CMK (cell line): ENCODE data around the gene CSNK2B.
A peak's percentile ranks its signal among the peaks of the same experiment; 100 is the strongest.

ENCODE experiments used
- DNase-seq: peaks from one replicate; pipeline ENCODE4 v3.0.0-alpha.2; 2010; ENCODE audit warnings: low read depth

CSNK2B gene

DNA sequence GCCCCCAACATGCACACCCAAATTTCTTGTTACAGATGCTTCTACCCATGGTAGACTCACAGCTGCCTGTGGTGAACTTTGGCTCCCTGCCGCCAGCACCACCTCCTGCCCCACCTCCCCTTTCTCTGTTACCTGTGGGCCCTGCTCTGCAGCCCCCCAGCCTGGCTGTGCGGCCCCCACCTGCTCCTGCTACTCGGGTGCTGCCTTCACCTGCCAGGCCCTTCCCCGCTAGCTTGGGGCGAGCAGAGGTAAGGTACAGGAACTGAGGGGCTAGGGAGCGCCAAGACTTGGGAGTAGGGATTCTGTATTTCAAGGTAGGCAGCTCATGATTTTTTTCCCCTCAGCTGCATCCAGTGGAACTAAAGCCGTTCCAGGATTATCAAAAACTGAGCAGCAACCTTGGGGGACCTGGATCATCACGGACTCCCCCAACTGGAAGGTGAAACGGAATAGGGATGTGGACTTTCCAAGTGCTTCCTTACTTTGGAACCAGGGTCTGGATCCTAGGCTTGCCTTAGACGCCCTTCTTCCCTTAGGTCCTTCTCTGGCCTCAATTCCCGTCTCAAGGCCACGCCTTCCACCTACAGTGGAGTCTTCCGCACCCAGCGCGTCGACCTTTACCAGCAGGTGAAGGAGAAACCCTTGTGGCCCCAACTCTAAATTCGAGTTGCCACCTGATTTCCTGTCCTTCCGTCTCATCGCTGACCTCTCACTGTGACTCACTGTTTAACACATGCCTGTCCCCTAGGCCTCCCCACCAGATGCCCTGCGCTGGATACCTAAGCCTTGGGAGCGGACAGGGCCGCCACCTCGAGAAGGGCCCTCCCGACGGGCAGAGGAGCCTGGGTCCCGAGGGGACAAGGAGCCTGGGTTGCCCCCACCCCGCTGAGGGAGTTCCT lies 28.9 kb upstream of the CSNK2B start:
- no peak for DNase-seq

DNA sequence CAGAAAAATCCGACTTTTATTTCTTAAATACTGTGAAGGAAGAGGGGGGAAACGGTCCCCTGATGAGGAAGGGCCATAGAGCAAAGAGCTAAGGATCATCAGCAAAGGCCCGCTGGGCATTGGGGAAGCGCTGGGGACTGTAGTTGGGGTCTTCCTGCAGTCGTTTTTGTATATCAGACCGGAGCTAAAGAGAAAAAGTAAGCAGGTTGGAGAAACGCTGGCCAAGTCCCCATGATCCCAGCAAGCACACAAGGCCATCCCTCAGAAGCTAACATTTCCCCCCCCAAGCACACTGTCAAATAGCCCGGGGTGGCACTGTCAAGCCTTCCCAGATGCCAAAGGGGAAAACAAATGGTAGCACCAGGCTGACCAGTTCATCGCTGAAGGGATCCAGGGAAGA lies 26.8 kb upstream of the CSNK2B start:
- no peak for DNase-seq

DNA sequence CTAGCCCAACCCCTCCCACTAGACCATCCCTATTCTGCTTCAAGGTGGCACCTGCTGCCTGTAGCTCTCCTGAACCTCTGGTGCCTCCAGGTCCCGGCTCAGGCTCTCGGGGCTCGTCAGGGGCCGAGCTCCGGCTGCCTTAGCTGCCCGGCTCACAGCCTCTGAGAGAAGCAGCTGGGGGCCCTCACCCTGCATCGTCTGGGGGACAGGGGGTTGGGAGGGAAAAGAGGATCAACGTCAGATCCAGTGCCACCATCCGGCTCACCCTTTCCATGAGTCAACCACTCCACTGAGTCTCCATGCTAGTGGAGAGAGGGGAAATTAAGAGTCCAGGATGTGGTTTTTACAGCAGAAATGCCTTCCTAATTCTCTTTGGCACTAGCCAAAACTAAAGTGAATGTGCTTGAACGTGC lies 26.4 kb upstream of the CSNK2B start:
- DNase-seq, result no peak

DNA sequence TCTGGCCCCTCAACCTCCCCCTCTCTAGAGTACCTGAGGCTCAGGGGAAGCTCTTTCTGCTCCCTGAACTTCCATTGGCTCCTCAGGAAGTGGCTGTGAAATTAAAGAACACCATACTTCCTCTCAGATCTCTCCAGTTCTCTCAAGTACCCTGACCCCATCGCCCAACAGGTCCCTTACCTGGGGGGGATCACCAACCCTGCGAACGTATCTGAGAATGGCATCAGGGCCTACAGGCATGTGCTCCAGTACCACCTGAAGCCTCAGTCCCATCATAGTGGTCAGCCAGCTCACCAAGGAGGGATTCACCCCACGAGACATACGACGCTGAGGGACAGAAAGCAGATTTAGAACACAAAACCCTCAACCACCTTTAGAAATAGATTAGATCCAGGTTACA lies 25.3 kb upstream of the CSNK2B start:
- DNase-seq, result no peak

DNA sequence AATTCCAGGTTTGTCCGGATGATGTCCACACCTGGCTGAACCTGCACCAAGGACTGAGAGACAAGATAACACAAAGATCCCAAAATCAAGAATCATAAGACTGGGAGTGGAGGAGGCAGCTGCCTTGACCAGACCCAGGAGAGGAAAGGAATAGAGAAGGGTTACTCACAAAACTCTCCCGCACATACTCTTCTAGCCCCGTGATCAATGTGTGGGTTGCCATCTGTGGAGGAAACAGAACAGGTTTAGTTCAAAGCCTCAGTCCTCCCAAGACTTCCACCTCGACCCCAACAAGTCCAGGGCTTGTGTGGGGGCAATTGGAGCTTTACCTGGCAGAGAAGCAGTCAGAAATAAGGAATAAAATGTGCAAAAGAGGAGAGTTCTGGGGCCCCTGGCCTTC lies 24.5 kb upstream of the CSNK2B start:
- DNase-seq, result no peak

DNA sequence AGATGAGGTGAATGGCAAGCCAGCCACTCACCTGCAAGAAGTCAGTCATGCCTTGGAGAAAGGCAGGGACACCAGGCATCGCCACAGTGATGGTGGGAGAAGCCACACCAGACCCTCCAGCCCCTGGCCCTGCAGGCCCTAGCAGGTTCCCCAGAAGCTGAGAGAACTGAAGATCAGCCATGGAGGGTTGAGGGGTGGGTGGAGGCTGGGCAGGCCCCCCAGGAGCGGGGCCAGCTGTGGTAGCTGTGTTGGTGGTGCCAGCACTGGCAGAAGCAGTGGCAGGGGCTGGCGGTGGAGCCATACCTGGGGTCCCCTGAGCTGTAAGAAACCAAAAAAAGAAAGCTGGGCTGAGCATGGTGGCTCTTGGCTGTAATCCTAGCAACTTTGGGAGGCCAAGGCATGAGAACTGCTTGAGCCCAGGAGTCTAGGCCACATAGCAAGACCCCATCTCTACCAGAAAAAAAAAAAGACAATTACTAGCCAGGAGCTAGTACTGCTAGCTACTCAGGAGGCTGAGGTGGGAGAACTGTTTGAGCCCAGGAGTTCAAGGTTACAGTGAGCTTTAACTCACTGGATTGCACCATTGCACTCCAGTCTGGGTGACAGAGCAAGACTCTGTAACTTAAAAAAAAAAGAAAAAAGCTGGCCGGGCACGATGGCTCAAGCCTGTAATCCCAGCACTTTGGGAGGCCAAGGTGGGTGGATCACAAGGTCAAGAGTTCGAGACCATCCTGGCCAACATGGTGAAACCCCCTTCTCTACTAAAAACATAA lies 22.9 kb upstream of the CSNK2B start:
- no peak for DNase-seq

DNA sequence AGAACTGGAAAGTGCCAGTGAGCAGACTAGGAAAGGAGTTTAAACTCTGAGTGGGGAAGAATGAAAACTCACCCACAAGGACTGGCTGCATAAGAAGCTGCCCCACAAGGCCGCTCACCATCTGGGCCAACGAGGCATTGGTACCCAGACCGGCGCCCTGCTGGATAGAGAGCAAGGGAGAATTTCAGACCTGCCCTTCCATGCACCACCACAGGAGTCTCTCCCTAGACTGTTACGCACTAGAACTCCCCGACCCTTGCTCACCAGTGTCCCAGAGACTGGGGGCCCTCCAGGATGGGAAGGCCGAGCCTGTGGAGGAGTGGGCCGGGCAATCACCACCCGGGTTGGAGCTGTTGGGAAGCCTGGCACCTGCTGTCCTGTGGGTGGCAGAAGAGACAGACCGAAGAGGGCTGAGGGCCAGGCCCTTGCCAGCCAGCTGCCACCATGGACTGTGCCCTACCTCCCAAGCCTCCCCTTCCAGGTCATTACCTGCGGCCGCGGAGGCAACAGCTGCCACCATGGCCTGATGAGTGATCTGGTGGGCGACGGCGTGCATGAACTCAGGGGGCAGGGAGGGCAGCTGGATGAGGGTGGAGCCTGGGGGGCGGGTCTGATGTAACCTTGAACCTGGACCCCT lies 21.9 kb upstream of the CSNK2B start:
- no peak for DNase-seq

DNA sequence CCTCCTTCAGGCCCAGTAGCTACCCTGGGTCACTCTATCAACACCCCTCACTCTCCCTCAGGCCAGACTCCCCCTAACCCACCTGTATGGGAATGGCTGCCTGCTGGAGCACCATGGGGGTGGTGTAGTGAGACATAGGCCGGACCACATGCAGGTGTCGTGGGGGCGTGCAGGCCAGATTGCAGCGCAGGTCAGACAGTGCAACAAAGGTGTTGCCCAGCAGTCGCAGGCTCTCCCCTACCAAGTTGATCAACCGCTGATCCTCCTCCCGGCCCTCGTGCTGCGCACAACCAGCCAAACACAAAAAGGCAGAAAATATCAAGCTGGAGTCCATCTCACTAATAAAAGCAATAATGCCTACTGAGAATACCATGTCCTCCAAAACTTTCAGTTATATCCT lies 20.6 kb upstream of the CSNK2B start:
- DNase-seq, result no peak

DNA sequence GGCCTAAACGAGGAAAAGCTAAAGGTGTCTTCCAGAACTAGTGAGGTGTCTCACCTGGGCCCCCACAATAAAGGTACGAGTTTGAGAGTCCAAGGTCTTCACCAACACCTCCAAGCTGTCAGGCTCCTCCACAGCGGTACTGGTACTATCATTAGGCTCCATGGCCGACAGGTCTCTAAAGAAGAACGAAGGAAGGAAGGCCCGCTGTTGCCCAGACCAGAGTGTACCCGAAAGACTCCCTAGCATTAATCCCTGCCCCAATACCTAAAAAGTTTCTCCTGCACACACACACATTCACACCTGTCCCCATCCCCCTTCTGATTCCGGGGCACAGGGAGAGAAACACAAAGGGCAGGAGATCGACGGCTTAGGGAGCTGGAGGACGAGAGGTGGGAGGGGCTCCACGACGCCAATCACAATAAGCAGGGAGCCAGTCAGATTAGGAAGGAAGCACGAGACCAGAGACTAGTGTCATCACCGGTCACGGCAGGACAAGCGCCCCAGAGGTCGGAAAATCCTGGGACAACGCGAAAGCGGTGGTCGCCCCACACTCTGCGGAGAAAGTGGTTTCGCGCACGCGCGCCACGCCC lies 14.2 kb upstream of the CSNK2B start:
- DNase-seq, result peak; percentile 70

DNA sequence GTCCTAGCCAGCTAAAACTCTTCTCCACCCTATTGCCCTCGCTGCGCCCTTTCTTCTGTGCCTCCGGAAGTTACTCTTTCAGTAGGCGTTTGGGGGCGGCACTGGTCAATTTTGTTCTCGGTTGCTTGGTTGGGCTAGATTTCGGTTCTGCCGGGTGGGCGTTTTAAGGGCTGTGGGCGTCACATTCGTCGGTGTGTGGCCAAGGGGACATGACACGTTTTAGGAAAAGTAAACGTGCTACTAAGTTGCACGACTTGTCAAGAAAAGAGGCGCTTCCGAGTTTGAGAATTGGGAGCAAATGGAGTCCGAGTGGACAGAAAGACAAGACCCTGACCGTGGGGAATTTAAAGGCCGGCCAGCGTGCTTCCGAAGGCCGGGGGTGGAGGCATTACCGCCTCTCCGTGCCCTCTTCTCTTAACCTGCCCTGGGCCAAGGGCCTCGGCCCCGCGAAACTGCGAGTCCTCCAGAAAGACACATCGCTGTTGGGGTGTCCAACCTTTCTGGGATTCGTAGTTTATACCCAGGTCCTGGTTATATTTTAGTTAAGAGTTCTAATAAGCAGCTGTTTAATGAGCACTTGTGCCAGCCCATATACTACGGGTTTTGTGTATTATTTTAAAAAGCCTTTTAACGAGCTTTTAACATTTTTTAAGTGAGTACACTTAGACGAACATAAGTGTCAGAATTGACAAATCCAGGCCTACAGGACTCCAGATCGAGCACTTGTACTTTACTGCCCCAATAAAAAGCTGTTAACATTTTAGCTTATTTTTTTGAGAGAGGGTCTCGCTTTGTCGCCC lies 12.8 kb upstream of the CSNK2B start:
- peak; percentile 91 for DNase-seq

DNA sequence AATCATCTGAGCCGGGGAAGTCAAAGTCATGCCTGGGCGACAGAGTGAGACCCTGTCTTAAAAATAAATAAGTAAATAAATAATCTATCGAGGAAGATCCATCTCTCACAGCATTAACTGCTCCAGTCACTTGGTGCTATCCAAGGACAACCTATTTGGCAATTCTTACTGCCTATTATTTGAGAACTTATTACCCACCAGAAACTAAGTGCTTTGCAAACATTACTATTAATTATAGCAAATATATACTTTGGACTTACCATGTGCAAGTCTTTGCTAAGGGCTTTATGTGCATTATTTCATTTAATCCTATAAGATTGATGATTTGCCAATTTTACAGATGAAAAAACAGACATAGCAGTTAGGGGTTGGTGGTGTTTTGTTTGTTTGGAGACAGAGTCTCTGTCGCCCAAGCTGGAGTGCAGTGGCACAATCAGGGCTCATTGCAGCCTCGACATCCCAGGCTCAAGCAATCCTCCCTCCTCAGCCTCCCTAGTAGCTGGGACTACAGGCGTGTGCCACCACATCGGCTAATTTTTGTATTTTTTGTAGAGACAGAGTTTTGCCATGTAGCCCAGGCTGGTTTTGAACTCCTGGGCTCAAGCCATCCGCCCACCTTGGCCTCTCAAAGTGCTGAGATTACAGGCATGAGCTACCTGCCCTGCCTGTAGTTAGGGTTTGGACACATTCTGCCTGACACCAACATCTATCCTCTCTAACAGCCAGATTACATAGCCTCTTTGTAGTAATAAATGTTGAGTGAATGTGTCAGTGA lies 11.1 kb upstream of the CSNK2B start:
- DNase-seq, result no peak

DNA sequence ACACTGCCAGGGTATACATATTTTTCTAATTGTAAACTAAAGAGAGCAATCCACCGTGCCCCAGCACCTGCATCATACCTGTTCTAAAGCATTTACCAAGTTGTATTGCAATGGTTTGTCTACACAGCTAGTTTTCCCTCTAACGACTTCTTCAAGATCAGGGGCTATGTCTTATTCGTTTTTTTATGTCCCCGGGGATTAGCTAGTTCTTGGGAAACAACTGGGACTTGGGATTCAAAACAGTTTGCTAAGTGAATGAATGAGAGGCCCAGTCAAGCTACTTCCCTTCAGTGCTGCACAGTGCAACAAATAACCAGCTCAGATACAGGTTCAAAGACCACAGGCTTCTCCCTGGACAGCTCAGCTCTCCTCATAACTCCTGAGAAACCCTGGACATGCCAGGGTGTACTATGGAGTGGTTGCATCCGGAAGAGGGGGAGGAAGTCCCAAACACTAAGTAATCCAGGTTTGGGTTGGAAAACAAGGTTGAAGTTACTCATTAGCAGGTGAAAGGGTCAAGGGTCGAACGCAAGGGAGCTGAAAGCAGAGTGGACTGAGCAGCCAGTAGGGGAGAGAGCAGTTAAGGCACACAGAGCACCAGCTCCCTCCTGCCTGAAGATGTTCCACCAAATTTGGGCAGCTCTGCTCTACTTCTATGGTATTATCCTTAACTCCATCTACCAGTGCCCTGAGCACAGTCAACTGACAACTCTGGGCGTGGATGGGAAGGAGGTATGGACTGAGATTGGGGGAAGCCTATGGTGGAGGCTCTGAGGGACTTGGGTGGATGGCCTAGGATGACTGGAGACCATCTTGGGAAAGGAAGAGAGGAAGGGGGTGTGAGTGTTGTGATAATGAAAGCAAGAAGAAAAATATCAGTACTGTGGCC lies 10.3 kb upstream of the CSNK2B start, which contains the start of gene APOM:
Gene APOM (plus strand): TSS at position 546 of the 889 bp plus-strand sequence. CDS start 73 bp downstream, at position 619.
- no peak for DNase-seq

DNA sequence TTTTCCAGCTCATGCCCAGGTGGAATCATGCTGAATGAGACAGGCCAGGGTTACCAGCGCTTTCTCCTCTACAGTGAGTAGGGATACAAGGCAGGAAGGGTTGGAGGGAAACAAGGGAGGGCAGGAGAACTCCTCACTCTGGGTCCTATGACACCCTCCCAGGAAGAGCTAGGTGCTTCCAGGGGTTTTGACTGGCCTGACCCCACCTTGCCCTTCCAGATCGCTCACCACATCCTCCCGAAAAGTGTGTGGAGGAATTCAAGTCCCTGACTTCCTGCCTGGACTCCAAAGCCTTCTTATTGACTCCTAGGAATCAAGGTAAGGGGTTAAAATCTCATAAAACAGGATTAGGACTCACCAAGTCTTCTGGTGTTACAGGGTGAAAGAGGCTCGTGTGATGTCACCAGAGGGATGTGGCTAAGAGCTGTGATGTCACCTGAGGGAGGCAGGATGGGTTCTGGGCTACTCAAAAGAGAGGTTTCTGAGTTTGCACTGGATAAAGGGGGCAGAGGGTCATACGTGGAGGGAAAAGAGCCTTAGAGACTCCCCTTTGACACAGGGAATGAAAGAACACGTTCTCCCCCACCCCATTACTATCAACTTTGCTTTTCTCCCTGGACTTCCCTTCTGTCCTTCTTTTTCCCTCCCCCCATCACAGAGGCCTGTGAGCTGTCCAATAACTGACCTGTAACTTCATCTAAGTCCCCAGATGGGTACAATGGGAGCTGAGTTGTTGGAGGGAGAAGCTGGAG lies 8.3 kb upstream of the CSNK2B start:
- no peak for DNase-seq

DNA sequence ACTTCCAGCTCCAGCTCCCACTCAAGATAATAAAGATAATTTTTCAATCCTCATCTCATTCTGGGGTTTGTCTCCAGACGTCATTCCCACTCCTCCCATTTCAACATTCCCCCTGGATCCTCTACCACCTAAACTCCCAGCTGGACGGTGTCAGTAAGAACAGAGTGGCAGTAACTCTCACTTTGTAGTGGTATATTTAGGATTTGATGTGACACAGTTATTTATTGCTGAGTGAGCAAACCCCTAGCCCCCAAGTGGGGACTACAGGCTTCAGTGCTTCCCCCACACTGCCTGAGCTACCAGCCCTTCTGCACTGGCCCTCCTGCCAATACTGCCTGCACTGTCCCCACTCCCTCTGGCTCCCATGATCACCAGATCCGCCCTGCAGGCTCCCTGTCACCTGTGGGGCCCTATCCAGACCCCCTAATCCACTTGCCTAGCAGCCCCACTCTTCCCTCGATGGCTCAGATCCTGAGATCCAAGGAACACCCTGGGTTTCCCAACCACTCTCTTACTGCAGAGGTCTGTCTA lies 7.7 kb upstream of the CSNK2B start:
- DNase-seq, result no peak

DNA sequence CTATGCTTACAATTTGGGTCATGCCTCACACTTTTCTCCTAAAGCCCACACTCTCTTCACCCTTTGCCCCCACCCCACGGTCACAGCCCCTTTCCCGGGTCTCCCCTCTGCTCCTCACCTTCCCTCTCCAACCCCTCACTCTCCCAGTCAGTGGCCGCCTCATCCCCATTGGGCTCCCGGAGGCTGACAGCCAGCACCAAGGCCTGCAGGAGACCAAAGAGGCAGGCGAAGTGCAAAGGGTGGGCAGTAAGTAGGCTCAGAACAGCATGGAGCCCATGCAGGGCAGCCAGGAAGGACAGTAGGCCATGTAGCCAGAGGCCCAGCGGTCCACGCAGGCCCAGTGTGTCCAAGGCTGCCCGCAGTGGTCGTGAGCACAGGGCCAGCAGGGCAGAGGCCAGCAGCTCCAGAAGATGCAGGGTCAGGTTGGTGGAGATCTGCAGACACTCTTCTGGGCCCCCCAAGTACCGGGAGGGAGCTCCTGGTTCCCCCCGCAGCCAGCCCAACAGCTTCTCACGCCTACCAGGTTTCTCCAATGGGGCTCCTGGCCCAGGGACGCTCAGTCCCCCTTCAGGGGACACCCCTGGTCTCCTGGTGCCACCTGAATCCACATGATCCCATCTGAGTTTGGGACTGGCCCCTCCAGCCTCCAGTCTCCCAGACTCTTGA lies 6.8 kb upstream of the CSNK2B start:
- DNase-seq, result no peak

DNA sequence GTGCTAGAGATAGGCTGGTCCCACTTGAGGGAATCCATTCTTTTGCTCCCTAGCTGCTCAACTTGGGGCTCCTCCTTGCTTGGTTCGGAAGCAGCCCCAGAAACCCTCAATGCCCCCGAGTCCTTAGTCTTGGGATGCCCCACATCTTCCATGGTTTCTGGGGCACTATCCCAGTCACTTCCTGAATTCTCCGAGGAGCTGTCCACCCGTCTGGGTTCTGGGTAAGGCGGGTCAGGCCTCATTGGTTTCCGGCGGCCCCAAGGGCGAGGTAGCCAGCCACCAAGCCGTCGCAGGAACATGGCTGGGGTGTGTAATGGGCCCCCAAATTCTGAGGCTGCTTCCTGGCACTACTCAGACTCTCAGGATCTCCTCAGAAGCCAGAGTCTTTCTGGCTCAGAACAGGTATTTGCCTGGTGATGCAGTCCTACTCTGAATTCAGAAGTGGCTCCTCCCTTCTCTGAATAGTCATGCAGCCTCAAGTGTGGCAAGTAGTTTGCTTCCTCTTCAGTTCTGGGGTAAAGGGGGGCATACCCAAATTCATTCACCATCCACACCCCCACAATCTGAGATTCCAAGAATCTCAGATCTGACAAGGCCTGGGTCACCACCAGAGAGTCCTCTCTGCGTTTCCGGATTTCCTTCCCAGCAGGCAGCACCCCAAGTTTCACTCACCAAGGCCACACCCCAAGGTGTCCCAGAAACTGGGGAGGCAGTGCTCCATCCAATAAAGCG lies 6.1 kb upstream of the CSNK2B start:
- peak; percentile 74 for DNase-seq
